Measurements from ENCODE around the gene MPL. TPM values are rescaled to one million over a fixed set of nuclear protein-coding genes. Genes with fewer than 3 reads are reported as not detected.

The MPL gene
- total RNA-seq, 2 donors from 2014 or later = 0.64 to 1.2 TPM

- no peaks in the 10 kb centered on the region for H3K4me1 ChIP-seq (ENCODE audit: control insufficient read depth, insufficient read depth, low read length)
- Mint-ChIP-seq H3K27me3 (ENCODE audit: insufficient read depth) (no peaks in the 10 kb centered on the region), H3K4me3 (no peak overlapping the region), H3K27ac (no peak overlapping the region), H3K4me1 (peaks cover 12% of the 10 kb centered on the region), H3K9me3 (no peaks in the 10 kb centered on the region), H3K36me3 (ENCODE audit: low read depth) (no peaks in the 10 kb centered on the region)
- peak; percentile 17 for DNase-seq
- H3K4me3 ChIP-seq (ENCODE audit: low read length) = no peak overlapping the region
- no peak overlapping the region for H3K27ac ChIP-seq (ENCODE audit: low read depth, low read length)
- no peak for TF ChIP-seq CTCF (conservative IDR thresholded peaks at IDR 0.05)
- no peaks in the 10 kb centered on the region for H3K27me3 ChIP-seq (ENCODE audit: control insufficient read depth, insufficient read depth, low read length, poor library complexity, severe bottlenecking)
- no peaks in the 10 kb centered on the region for H3K9me3 ChIP-seq (ENCODE audit: control insufficient read depth, low read length)
- H3K9ac ChIP-seq (ENCODE audit: extremely low read depth, low read length, poor library complexity, severe bottlenecking) = no peak overlapping the region
- no peaks in the 10 kb centered on the region for H3K36me3 ChIP-seq (ENCODE audit: control insufficient read depth, insufficient read depth, low read length)
- 98% methylated on average over 5 of the region's 5 CpGs; no CpG with 5 or more reads in 1 of the 2 experiments for WGBS, 2 experiments (ENCODE audit: insufficient coverage in 1 of 2, insufficient read length in 1 of 2)
Observed at GRCh38 chr1:43319288-43319687, 18.3 kb upstream of the MPL start.

- no peaks in the 10 kb centered on the region for H3K4me1 ChIP-seq (ENCODE audit: control insufficient read depth, insufficient read depth, low read length)
- WGBS, 2 experiments (ENCODE audit: insufficient coverage in 1 of 2, insufficient read length in 1 of 2) = 93% methylated on average over 2 to 3 of the region's 3 CpGs
- peak; percentile 23 for DNase-seq
- no peak overlapping the region for H3K27ac ChIP-seq (ENCODE audit: low read depth, low read length)
- peaks cover 2% of the 10 kb centered on the region for H3K9me3 Mint-ChIP-seq
- no peaks in the 10 kb centered on the region for H3K36me3 ChIP-seq (ENCODE audit: control insufficient read depth, insufficient read depth, low read length)
- H3K27me3 Mint-ChIP-seq (ENCODE audit: insufficient read depth) = no peaks in the 10 kb centered on the region
- H3K4me1 Mint-ChIP-seq = peaks cover 16% of the 10 kb centered on the region
- no peak overlapping the region for H3K4me3 ChIP-seq (ENCODE audit: low read length)
- no peak for TF ChIP-seq CTCF (conservative IDR thresholded peaks at IDR 0.05)
- H3K4me3 Mint-ChIP-seq = no peak overlapping the region
- H3K27me3 ChIP-seq (ENCODE audit: control insufficient read depth, insufficient read depth, low read length, poor library complexity, severe bottlenecking) = no peaks in the 10 kb centered on the region
- H3K36me3 Mint-ChIP-seq (ENCODE audit: low read depth) = no peaks in the 10 kb centered on the region
- no peaks in the 10 kb centered on the region for H3K9me3 ChIP-seq (ENCODE audit: control insufficient read depth, low read length)
- H3K9ac ChIP-seq (ENCODE audit: extremely low read depth, low read length, poor library complexity, severe bottlenecking) = no peak overlapping the region
- H3K27ac Mint-ChIP-seq = peak overlapping the region; percentile 7
Observed at GRCh38 chr1:43319766-43320165, 17.9 kb upstream of the MPL start.

GRCh38 chr1:43321331-43321891, 16.2 kb upstream of the MPL start:
- WGBS, 2 experiments (ENCODE audit: insufficient coverage in 1 of 2, insufficient read length in 1 of 2) = 91 to 94% methylated on average over 10 to 16 of the region's 16 CpGs
- Histone ChIP-seq H3K4me3 (ENCODE audit: low read length) (no peak overlapping the region), H3K27ac (ENCODE audit: low read depth, low read length) (no peak overlapping the region), H3K9ac (ENCODE audit: extremely low read depth, low read length, poor library complexity, severe bottlenecking) (no peak overlapping the region), H3K9me3 (ENCODE audit: control insufficient read depth, low read length) (peaks cover 12% of the 10 kb centered on the region), H3K36me3 (ENCODE audit: control insufficient read depth, insufficient read depth, low read length) (no peaks in the 10 kb centered on the region), H3K27me3 (ENCODE audit: control insufficient read depth, insufficient read depth, low read length, poor library complexity, severe bottlenecking) (no peaks in the 10 kb centered on the region), H3K4me1 (ENCODE audit: control insufficient read depth, insufficient read depth, low read length) (no peaks in the 10 kb centered on the region)
- no peaks in the 10 kb centered on the region for H3K27me3 Mint-ChIP-seq (ENCODE audit: insufficient read depth)
- H3K36me3 Mint-ChIP-seq (ENCODE audit: low read depth) = no peaks in the 10 kb centered on the region
- TF ChIP-seq CTCF (conservative IDR thresholded peaks at IDR 0.05) = no peak
- H3K4me3 Mint-ChIP-seq = no peak overlapping the region
- DNase-seq = peak; percentile 22
- no peak overlapping the region for H3K27ac Mint-ChIP-seq
- peaks cover 18% of the 10 kb centered on the region for H3K4me1 Mint-ChIP-seq
- peaks cover 14% of the 10 kb centered on the region for H3K9me3 Mint-ChIP-seq
